ENCODE data around the gene MEIOB.
A peak's percentile ranks its signal among the peaks of the same experiment; 100 is the strongest.

Gene MEIOB

GRCh38 chr16:1825864-1826690 is 45.9 kb downstream of the MEIOB start:
- in situ Hi-C loops (cut with HindIII; ENCODE audit: low sequenced_read_pairs) = no loop called here
- peak overlapping the region; percentile 99 for H3K4me3 ChIP-seq (ENCODE audit: low read depth, low read length)
- no peak for DNase-seq (ENCODE audit: low read depth)
- no peak for TF ChIP-seq CTCF (IDR thresholded peaks at IDR 0.05; ENCODE audit: low read depth, low read length, missing control alignments)

- TF ChIP-seq CTCF (IDR thresholded peaks at IDR 0.05; ENCODE audit: low read depth, low read length, missing control alignments) = no peak
- H3K4me3 ChIP-seq (ENCODE audit: low read depth, low read length) = peak overlapping the region; percentile 99
- no peak for DNase-seq (ENCODE audit: low read depth)
- in situ Hi-C loops (cut with HindIII; ENCODE audit: low sequenced_read_pairs) = no loop called here
These were observed 46.5 kb downstream of the MEIOB start for GRCh38 chr16:1825381-1825863.

- no peak for DNase-seq (ENCODE audit: low read depth)
- in situ Hi-C loops (cut with HindIII; ENCODE audit: low sequenced_read_pairs) = no loop called here
- no peak for TF ChIP-seq CTCF (IDR thresholded peaks at IDR 0.05; ENCODE audit: low read depth, low read length, missing control alignments)
- H3K4me3 ChIP-seq (ENCODE audit: low read depth, low read length) = no peak overlapping the region
These were observed 48.1 kb downstream of the MEIOB start for GRCh38 chr16:1823821-1824220.

GRCh38 chr16:1822801-1823200 is 49.2 kb downstream of the MEIOB start:
- in situ Hi-C loops (cut with HindIII; ENCODE audit: low sequenced_read_pairs) = no loop called here
- TF ChIP-seq CTCF (IDR thresholded peaks at IDR 0.05; ENCODE audit: low read depth, low read length, missing control alignments) = no peak
- DNase-seq (ENCODE audit: low read depth) = no peak
- no peak overlapping the region for H3K4me3 ChIP-seq (ENCODE audit: low read depth, low read length)

GRCh38 chr16:1821861-1822611 is 49.9 kb downstream of the MEIOB start:
- in situ Hi-C loops (cut with HindIII; ENCODE audit: low sequenced_read_pairs) = no loop called here
- no peak for TF ChIP-seq CTCF (IDR thresholded peaks at IDR 0.05; ENCODE audit: low read depth, low read length, missing control alignments)
- no peak overlapping the region for H3K4me3 ChIP-seq (ENCODE audit: low read depth, low read length)
- no peak for DNase-seq (ENCODE audit: low read depth)

- no peak for DNase-seq (ENCODE audit: low read depth)
- in situ Hi-C loops (cut with HindIII; ENCODE audit: low sequenced_read_pairs) = no loop called here
- H3K4me3 ChIP-seq (ENCODE audit: low read depth, low read length) = no peak overlapping the region
These were observed 51.0 kb downstream of the MEIOB start for GRCh38 chr16:1820946-1821290.

More at GRCh38 chr16:1820946-1821290, 51.0 kb downstream of the MEIOB start:
- no peak for TF ChIP-seq CTCF (IDR thresholded peaks at IDR 0.05; ENCODE audit: low read depth, low read length, missing control alignments)
